NCI-H187 (cell line): ENCODE measurements around the gene TCF4.

ENCODE experiments used
- DNase-seq, 2 experiments: peaks; one replicate each; lab custom pipeline; 2025; lab: John Stamatoyannopoulos, UW

TCF4 gene

DNA sequence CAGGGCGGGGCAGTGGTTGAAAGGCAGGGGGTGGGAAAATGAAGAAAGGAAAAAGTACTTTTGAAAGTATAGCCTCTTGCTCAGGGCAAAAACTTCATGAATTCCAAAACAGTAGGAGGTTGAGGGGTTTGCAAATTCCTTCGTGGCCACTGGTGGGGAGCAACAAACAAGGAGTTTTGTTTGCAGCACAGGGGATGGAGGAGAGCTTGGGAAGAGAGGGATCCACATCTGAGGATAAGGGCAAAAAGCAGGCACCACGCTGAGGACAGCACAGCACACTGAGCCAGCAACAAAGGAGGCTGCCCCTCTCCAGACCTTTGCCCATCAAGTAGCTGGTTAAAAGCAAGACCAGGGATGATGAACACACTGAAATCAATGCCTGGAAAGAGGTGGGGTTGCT, 148.9 kb downstream of the TCF4 start:
- no peak for DNase-seq

DNA sequence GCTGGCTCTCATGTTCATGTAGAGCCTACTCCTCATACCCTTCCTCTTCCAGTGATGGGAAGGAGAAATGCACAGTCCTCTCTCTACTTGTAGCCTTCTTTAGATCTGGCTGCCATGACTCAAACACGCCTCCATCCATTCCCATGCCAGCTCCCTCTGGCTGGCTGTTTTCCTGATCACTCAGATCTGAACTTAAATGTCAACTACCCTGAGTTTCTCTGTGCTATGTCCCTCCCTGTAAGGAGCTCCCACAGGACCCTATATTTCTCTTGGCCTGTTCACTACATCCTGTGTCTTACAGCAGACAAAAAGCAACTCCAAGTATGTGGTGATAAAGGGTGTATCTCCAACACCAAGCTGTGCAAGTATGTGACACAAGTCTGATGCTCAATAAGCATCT, 152.4 kb downstream of the TCF4 start:
- DNase-seq = no peak

DNA sequence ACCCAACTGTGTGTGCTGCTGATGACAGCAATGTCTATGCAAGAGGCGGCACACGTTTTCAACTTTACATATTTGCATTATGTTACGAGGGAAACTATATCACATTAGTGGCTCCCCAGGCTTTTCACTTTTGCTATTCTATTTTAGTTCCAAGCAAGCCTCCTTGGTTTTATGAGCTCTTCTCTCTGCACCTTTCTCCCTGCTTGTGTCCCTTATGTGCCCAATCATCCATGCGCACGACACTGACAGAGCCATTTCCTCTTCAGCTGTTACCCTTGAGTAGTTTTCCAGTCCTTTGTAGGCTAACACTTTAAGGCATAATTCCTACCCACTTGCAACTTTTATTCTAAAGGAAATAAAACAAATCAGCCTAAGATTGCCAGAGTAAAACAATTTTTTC, 154.3 kb downstream of the TCF4 start:
- no peak for DNase-seq

DNA sequence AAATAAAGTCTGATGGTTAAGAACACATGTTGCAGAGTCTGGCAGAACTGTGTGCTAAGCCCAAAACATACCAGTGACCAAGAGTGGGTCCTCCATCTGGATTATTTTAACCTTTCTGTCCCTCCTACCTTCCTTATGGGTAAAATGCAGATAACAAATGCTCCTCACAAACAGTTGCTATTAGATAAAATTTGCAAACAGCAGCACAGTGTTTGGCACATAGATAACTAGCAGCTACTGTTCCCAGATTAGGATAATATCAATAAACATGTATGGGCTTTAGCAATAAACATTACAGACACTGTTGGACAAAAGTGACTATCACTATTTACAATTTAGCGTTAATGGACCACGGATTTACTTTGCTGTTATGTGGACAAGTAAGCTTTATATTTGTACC, 154.9 kb downstream of the TCF4 start:
- DNase-seq = no peak

DNA sequence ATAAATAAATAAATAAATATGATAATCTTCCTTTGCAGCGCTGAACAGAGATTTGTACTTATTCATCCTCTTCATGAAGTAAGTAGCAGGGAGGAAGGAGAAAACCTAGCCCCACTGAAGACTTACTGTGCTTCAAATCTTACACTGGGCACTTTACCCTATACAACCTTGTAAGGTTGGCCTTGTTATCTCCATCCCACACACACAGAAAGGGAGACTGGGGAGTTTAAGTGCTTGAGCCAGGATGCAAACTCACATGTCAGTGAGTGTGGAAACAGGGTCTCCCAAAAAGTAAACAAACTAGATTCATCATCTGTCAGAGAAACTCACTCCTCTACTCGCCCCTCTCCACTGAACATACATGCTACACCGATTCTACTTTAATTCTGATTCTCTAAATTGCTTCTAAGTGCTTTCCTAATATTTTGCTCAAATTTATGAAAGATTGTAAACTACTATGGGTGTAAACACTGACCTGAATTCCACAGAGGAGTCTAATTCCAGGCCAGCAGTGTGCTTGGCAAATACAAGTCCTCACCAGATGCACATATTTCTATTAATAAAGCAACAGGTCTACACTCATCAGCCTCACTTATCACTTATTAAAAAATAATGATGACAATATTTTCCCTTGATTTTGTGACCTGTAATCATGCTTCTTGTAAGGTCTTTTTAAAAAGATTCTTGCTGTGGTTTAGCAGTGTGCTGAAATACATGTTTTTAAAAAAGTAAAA, 155.5 kb downstream of the TCF4 start:
- DNase-seq = no peak

DNA sequence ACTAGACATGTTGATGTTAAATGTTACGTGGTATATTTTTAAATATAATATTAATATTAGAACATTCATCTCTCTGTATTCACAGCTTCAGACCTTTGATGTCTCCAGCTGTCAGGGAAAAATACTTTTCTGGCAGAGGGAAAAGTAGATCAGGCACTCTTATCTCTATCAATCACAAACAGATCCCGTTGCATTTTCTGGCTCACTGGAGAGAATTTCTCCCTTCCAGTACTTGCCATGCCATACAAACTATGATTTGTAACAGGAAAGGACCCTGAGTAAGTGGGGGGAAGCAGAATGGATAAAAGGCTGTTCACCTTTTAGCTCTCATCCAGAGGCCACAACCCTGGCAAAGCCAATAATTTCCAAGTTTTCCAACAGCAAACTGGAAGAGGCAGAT, 158.0 kb downstream of the TCF4 start:
- DNase-seq = no peak

DNA sequence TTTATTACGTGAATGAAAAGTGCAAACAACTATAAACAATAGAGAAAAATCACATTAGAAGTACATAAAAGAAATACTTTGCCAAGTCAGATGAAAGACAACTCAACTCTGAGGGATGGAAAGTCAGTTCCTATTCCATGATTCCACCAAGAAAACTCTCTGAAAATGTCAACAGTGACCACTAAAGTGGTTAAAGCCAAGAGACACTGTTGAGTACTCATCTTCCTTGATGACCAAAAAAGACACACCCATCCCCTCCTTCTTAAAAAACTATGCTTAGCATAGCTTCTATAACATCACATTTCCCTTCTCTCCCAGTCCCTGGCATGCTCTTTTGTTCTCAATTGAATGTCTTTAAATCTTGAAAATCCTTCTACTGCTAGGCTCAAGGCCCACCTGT, 160.0 kb downstream of the TCF4 start:
- no peak for DNase-seq

DNA sequence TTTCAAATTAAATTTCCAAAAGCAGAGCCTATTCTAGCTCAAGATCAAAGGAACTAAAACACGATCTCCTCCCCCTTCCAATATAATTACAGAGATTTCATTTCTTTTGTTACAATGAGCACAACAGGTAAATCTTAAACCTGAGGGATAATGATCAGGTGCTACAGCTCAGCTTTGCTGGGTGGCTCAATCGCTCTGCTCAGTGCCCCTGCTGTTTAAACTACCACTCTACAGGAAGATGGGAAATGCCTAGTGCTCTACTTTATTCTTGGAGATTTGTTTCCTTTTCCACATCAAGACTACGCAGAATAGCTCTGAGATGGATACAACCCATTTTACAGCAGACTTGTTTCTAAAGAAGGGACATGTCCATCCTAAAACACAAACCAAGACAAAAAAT, 162.3 kb downstream of the TCF4 start:
- no peak for DNase-seq

DNA sequence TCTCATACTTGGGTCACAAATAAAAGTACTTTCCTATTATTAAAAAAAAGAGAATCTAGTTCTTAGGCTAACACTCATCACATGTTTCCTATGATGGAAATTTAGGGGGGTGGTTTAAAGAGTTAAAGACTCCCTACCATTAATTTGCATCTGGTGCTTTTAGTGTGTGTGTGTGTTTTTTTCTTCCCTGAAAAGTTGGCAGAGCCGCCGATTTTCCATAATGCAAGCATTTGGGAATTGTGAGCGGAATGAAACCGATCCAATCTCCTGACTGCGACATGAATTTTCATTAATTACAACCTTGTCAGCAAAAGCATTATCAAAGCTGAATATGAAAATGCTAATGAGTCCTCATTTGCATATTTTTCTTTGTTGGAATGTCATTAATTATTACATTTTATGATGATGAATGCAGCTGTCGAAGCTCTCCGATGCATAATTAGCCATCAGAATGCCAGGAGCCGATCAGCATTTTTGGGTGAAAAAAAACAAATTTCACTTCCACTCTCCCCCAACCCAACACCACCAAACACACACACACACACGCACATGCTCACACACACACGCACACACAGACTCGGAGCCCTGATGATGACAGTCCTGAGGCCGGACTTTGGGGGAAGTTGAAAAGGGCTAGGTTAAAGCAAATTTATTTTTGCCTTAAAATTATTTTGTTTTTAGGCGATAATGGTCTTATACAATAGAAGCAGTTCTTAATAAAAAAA, 165.4 kb downstream of the TCF4 start:
- no peak for DNase-seq

DNA sequence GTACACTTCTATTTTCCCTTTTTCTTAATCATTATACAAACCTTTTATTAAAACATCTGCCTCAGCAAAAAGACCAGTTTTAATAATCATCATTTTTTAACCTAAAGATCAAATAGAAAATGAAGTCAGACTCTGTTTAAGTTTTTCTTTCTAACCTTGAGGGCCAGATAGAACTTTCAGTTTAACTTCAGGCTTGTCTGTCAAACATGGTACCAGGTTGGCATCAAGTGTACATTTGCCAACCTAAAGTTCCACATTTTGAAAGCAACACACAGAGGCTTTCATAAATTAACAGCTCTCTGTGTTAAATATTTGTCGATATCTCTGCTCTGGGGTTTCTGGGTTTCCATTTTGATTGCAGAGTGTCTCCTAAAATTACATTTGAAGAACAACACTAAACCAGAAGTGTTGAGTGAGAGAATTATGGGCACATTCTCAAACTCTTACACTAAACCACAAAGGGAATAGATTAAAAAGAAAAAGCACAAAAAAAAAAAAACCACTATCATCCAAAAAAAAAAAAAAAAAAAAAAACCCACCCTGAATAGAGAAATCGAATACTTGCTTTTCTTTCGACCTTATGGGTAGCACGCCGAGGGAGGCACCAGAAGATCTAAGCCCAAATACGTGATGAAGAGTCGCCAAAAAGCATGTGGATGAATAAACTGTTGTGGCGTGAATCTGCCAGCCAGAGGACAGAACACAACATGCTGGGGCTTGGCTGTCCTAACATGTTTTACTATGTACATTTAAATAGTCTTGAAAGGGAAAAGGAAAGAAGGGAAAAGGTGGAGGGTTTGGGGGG, 166.2 kb downstream of the TCF4 start:
- DNase-seq = no peak

DNA sequence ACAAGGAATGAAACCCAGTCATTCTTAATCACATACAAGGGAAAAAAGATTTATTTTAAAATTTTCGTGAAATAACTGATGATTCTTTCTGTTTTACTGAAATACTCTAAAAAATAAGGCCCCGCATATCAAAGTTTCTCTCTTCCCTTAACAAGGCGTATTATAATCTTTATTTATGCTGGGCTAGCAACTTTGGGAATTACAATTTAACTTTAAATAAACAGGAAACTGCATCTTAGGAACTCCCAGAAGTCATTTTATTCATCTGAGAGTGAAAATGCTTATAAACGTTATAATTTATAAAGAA, 166.7 kb downstream of the TCF4 start:
- DNase-seq = no peak

DNA sequence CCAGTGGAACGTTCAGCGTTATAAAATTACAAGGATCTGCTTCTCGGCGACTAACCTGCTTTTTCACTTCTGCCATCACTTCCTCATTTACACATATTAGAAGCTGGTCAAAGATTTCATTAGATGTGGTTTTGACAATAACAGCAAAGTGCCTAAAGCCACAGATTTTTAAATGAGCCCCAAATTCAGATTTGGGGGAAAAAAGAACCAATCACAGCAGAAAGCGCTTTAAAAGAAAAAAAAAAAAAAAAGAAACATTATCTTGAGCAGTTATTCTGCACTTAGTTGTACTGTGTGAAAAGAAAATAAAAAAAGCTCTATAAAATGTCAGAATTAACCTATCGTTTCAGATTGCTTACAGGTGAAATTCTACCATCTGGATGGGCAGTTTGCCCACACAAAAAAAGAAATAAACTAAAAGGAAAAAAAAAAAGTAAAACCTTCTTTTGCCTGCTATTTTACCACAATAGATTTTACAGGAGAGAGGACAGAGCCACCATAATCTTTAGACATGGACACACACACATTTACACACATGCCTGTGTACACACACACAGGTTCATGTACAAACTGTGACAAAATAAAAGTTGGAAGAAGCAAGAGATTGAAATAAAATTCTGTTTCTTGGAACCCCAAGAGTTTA, 167.2 kb downstream of the TCF4 start:
- no peak for DNase-seq

DNA sequence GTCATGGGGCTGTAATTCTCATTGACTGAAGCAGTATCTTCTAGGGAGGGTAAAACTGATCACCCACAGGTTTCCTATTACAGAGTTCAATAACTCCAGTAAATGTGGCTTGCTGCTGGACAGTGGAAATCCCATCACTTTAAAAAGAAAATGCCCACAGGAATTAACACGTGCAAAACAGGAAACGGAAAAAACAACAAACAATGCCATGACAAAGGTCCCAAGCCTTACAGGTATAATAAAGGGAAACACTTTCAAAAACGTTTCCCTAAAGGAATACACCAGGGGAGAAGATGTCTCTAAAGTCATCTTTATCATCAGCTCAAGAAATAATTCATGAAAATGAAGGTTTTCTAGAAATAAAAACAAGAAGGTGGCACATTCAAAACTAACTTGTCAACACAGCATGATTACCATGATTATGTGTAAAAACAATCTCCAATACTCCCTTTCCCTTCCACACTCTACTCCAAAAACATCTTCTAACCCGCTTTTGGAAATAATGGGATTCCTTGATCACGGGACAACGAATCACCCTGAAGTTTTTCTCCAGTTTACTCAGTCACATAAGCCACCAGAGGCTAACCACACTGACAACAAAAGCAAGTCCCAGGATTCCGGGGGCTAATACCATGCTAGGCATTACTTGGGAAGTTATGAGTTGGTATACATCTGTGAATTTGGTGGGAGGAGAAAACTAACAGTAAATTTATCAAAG, 167.9 kb downstream of the TCF4 start:
- no peak for DNase-seq

DNA sequence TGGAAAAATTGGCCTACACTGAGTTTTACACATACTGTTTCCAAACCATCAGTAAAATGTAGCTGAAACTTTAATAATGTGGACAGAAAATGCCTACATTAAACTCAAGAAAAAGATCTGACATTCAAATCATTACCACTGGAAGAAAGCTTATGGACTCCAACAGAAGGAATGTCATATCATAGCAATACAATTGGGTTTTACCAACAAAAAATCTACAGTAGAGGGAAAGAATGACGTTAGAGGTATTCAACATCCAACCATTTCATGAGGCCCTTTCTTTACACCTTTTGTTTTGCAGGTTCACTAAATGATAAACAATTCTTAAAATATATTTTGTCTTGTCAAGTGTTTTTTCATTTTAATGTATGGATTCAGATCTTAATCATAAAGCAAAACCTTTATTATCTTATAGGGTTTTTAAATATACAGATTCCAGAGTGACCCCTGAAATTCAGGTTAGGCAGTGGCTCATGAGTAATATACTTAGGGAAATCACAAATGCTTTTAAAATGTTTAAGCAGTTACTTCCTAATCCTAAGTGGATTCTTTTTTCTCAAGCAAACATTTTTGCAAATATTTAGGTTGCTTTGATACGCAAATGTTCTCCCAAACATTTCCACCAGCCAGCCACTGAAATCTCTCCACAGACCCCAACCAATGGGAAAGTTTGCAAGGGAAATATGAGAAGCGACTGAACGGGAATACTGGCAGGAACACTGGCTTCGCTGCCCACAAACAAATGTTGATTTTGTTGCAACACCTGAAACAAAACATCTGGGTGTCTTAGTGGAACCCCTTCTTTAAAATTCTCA, 168.7 kb downstream of the TCF4 start:
- DNase-seq = no peak

DNA sequence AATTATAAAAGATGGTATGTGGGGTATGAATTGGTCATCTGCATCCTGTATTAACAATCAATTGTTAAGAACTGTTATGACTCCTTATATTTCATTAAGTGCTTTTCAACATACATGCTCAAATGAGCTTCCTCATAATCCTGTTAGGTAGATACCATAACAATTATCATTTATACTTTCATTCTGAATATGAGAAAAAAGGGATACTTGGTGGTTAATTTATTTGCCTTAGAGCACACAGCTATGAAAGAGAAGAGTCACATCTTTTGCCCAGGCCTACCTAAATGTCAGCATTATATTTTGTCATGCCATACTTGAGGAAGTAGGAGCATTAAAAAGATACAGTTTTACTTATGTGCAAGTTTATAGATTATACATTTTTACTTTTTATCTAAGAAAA, 169.6 kb downstream of the TCF4 start:
- DNase-seq = no peak

DNA sequence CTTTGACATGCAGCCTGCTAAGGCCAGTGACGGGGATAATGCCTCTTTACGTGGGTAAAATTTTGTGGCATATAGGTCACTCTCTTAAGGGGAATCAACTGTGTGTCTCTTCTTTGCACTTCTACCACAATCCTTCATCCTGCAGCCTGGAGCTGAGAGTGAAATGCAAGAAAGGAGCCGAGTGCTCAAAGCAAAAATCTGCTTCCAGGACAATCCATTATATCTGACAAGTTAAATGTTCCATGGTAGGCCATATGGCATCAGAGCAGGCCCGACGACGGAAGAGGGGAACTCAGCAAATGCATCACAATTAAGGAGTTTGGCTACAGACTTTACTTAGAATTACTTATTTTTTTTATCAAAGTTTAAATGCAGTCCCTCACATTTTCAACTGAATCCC, 171.2 kb downstream of the TCF4 start:
- peak in 1 of 2 experiments; percentile 10 for DNase-seq

DNA sequence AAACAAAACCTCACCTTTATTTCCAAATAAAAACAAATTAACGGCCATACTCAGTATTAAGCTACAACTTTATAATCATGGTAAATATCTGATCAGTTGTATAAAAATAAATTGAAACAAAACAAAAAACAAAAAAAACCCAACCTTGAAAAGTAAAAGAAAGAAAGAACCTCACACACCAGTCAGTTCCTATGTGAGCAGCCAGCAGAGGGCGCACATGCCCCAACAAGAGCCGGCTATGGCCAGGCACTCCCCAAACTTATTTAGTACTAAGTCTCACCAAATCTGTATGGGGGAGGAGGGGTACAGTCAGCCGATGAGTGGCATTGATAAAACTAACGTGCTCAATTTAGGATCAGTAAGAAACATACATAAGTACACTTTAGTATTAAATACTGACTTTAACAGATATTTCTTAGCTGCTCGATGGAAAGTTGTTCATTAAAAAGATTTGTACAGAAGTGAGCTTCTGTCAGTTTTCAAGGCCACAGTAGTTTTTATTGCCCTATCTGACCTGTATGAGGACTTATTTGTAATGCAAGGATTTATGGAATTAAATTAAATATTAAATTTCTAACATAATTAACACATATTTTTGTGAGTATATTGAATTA, 172.6 kb downstream of the TCF4 start:
- peak; percentile 17 to 61 for DNase-seq

DNA sequence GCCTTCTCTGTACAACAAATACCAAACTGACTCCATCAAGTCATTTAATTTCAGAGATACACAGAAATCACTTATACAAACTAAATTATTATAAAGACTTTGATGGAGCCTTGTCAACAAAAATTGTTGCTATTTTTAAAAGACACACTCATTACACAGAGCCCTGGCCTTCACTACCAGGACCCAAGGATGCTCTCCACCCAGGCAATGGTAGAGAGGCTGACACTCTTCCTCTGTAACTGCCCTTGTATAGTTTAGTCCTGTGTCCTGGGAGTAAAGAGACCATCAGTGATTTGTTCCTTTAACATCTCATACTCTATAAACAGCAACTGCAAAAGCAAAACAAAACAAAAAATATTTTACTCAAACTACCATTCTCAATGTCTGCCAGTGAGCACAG, 173.5 kb downstream of the TCF4 start:
- DNase-seq = no peak

DNA sequence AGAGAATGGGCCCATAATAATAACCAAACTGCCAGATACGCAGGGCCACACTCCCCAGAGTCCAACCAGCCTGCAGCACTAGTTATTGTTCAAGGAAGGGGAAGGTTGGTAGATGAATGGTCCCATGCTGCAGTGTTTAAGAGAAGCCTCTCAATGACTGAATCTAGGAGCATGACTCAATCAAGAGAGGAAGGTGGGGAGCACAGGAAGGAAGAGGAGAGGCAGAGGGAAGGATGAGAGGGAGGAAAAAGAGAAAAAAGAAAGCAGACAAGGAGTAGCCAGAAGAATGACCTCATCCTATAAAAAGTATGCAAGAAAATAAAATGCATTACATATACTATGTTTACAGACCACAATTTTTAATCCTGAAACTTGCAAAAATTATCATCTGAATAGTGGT, 174.5 kb downstream of the TCF4 start:
- no peak for DNase-seq

DNA sequence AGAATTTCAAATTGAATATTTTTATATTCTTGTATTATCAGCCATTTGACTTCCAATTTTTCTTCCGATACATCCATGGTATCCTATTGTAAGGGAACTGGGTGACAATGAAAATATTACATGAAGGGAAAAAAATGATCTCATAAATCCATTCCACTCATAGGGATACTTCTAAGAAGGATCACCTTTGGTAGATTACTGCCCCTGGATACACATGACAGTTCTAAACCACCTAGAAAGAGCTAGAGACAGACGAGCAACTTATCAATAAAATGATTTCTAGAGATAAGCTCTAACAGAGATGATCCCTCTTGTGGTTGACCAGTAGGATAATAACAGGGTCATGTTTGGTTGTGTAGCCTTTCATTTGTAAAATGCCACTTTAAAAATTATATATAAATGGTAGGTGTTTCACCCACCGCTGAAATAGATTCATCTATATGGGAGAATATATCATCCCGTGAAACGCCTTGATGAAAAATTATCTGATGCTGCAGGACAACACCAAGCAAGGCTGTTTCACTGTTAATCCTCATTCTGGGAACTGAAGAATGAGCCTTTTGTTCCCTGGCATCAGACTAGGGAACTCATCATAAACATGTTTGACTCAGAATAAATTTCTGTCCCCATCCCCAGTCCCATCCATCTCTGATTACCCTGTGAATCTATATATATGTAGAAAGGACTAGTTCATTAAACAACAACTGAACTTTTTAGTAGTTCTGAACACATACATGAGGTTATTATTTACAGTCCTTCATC, 180.0 kb downstream of the TCF4 start:
- no peak for DNase-seq
